ENCODE data around the gene DOP1B.

The DOP1B gene

GRCh38 chr21:36186506-36187399 lies 30.1 kb downstream of the DOP1B start:
- no peak overlapping the region for H3K4me3 ChIP-seq (replicated peaks; ENCODE audit: low read depth, low read length)
- no peak for DNase-seq (ENCODE audit: extremely low read depth, insufficient read length)

GRCh38 chr21:36188081-36188681 lies 31.6 kb downstream of the DOP1B start:
- Histone ChIP-seq H3K4me3 (replicated peaks; ENCODE audit: low read depth, low read length) (no peak overlapping the region), H3K36me3 (ENCODE audit: control insufficient read depth, insufficient read depth, low read length) (no peaks in the 10 kb centered on the region), H3K27me3 (replicated peaks; ENCODE audit: control insufficient read depth, insufficient read depth, low read length) (no peaks in the 10 kb centered on the region)
- no peak for TF ChIP-seq CTCF (IDR thresholded peaks at IDR 0.05; ENCODE audit: insufficient read depth, low read length, poor library complexity, severe bottlenecking)
- no peak for DNase-seq (ENCODE audit: extremely low read depth, insufficient read length)

More at GRCh38 chr21:36186506-36187399, 30.1 kb downstream of the DOP1B start:
- no peak for TF ChIP-seq CTCF (IDR thresholded peaks at IDR 0.05; ENCODE audit: insufficient read depth, low read length, poor library complexity, severe bottlenecking)
- Histone ChIP-seq H3K36me3 (ENCODE audit: control insufficient read depth, insufficient read depth, low read length) (no peaks in the 10 kb centered on the region), H3K27me3 (replicated peaks; ENCODE audit: control insufficient read depth, insufficient read depth, low read length) (no peaks in the 10 kb centered on the region)

- no peak overlapping the region for H3K4me3 ChIP-seq (replicated peaks; ENCODE audit: low read depth, low read length)
- TF ChIP-seq CTCF (IDR thresholded peaks at IDR 0.05; ENCODE audit: insufficient read depth, low read length, poor library complexity, severe bottlenecking), result no peak
- no peak for DNase-seq (ENCODE audit: extremely low read depth, insufficient read length)
Observed at GRCh38 chr21:36188937-36189336, 32.3 kb downstream of the DOP1B start.

GRCh38 chr21:36190736-36191135 lies 34.1 kb downstream of the DOP1B start:
- no peak overlapping the region for H3K4me3 ChIP-seq (replicated peaks; ENCODE audit: low read depth, low read length)
- no peak for DNase-seq (ENCODE audit: extremely low read depth, insufficient read length)
- no peak for TF ChIP-seq CTCF (IDR thresholded peaks at IDR 0.05; ENCODE audit: insufficient read depth, low read length, poor library complexity, severe bottlenecking)
- no peaks in the 10 kb centered on the region for H3K27me3 ChIP-seq (replicated peaks; ENCODE audit: control insufficient read depth, insufficient read depth, low read length)
- H3K36me3 ChIP-seq (ENCODE audit: control insufficient read depth, insufficient read depth, low read length), result no peaks in the 10 kb centered on the region

More at GRCh38 chr21:36188937-36189336, 32.3 kb downstream of the DOP1B start:
- Histone ChIP-seq H3K36me3 (ENCODE audit: control insufficient read depth, insufficient read depth, low read length) (no peaks in the 10 kb centered on the region), H3K27me3 (replicated peaks; ENCODE audit: control insufficient read depth, insufficient read depth, low read length) (no peaks in the 10 kb centered on the region)

GRCh38 chr21:36193200-36193599 lies 36.6 kb downstream of the DOP1B start:
- no peaks in the 10 kb centered on the region for H3K27me3 ChIP-seq (replicated peaks; ENCODE audit: control insufficient read depth, insufficient read depth, low read length)
- H3K36me3 ChIP-seq (ENCODE audit: control insufficient read depth, insufficient read depth, low read length), result no peaks in the 10 kb centered on the region
- no peak for DNase-seq (ENCODE audit: extremely low read depth, insufficient read length)
- TF ChIP-seq CTCF (IDR thresholded peaks at IDR 0.05; ENCODE audit: insufficient read depth, low read length, poor library complexity, severe bottlenecking), result no peak
- no peak overlapping the region for H3K4me3 ChIP-seq (replicated peaks; ENCODE audit: low read depth, low read length)
